ENCODE measurements around the gene CCN2.
"Not testable (repeated sequence)": the region's sequence is repeated elsewhere in the genome, so short reads cannot be mapped to it uniquely, and the experiment has no call there.

GRCh38 chr6:131901326-131901873 is 49.8 kb downstream of the CCN2 start:
- TF ChIP-seq ESRRA (CRISPR knock-in tag; IDR thresholded peaks at IDR 0.05; ENCODE audit: borderline replicate concordance); CREB1 (CRISPR knock-in tag; IDR thresholded peaks at IDR 0.05); CTCF (IDR thresholded peaks at IDR 0.05); CREM (CRISPR knock-in tag; IDR thresholded peaks at IDR 0.05); KAT7 (CRISPR knock-in tag; IDR thresholded peaks at IDR 0.05; ENCODE audit: borderline replicate concordance); E2F1 (CRISPR knock-in tag; IDR thresholded peaks at IDR 0.05); NR3C1 (CRISPR knock-in tag; conservative IDR thresholded peaks at IDR 0.05; ENCODE audit: low read depth); RELA (CRISPR knock-in tag; IDR thresholded peaks at IDR 0.05; ENCODE audit: borderline replicate concordance); ZNF232 (CRISPR knock-in tag; IDR thresholded peaks at IDR 0.05); ZNF121 (CRISPR knock-in tag; IDR thresholded peaks at IDR 0.05): not testable (repeated sequence)
- TF ChIP-seq ZBTB43 (CRISPR knock-in tag; IDR thresholded peaks at IDR 0.05): peak; percentile 46; the same call in 1 of the 2 replicates
